Stimulated activated CD4-positive, alpha-beta T cell treated with anti-CD3 and anti-CD28 coated beads, Interleukin-4, amount 100 ng/mL, for 1 hour (primary cell): Measurements from ENCODE around the gene CIROP.

Source experiments
- DNase-seq: peaks from one replicate; pipeline ENCODE4 v3.0.0-alpha.2; 2020

Gene CIROP

DNA sequence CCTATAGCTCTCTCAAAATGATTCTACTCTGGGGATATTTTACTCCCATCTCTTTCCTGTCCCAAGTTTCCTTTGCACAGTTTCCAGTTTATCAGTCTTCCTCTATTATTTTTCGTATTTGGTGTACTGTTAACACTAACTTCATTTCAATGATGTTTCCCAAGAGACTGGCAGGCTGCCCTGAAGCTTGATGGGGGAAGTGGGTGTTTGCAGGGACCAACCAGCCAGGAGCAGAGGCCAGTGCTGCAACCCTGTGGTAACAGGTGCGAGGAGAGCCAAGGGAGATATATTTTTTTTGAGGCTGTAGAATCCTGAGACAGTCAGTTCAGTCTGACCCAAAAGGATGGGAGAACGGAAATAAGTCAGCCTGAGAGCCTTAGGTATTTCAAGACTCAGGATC, 26.1 kb upstream of the CIROP start:
- no peak for DNase-seq

DNA sequence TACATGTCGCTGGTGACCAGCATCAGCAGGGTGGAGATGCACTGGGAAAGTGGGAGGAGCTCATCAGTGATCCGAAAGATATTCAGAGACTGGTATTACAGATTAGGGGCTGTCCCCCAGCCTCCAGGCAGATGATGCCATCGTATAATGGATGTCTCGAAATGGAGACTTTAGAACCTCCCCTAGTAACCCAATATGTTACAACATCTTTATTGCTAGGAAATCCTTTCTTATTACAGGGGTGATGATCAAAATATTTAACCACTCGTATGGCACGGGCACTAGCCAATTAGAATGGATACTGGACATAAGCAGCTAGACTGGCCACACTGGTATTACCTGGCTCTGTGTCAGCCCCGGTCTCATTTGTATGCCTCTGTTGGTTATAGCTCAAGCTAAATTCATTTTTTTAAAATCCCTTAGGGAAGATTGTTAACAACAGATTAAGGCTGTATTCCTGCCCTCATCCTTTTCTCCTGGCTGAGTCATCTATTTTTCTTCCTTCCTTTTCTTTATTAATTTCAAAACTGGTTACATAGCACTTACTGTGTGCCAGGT, 25.0 kb upstream of the CIROP start:
- DNase-seq = no peak

DNA sequence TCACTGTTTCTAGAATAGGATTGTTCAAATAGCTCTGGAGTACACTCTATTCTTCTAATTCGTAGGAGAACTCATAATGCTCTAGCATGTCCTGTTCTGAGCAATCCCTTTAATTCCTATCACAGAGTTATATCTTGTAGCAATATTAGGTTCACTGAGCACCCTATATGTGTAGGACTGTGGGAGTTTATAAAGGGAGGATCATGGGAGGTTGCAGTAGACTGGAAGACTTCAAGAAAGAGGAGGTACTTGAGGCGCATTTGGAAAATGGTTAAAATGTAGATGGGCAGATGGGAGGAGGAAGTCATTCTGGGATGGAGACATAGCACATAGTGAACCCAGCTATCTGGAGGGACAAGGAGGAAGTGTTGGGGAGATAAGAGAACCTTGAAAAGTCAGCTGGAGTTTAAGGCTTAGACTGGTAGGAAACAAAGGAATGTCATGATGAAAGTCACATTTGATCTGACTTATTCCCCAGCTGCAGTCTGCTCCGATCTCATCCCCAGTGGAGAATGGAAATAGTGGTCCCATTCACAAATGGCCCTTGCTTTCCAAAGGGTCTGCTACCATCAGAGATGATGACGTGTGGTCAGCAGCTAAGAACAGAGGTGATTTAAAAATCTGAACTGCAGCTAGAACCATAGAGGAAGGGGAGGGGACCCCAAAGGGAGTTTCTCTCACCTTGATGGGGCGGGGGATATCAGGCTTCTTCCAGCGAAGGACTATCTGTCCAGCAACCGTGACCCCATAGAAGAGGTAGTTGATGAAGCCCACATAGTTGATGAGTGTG, 24.4 kb upstream of the CIROP start:
- no peak for DNase-seq

DNA sequence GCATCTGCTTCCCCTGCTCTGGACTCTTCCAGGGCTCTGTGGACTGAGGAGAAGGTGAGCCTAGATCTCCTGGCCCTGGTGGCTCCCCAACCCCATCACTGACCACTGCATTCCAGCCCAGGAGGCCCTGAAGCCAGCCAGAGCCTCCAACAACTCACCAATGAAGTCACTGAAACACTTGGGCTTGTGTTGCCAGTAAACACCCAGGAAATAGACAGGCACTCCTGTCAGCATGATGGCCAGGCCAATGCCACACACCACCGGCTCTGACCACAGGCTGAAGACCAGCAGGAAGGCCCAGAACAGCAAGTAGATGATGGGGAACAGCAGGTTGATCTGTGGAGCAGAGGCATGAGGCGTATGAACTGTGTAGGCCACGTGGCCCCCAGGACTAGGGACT, 23.1 kb upstream of the CIROP start:
- DNase-seq = no peak

DNA sequence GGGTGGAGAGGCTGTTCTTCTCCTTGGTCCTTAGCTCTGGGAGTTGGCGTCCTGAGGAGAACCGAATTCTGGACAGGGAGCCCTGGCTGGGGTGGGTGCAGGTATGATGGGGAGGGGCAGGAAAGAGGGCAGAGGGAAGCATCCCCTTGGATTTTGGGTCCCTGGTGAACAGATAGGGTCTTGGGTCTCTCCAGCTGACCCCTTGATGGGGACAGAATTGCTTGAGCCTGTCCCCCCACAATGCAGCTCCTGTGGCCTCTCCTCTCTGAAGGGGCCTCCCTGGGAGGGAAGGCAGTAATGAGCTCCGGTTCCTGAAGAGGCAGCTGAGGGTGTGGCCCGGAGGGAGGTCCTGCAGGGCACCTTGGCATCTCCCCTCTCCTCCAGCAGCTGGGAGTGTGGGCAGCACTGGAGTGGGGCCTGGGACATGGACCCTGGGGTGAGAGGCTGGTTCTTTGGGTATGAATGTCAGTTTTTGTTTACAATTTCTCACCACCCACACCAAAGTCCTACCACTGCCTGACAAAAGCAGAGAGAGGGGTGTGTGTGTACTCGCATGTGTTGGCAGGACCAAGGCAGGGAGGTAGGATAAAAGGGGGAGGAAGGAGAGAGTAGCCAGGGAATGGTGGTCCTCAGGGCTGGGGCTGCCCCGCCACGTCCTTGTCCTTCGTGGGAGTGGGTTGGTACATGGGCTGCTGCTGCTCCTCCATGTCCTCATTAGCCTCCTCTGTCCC, 21.9 kb upstream of the CIROP start:
- DNase-seq = no peak

DNA sequence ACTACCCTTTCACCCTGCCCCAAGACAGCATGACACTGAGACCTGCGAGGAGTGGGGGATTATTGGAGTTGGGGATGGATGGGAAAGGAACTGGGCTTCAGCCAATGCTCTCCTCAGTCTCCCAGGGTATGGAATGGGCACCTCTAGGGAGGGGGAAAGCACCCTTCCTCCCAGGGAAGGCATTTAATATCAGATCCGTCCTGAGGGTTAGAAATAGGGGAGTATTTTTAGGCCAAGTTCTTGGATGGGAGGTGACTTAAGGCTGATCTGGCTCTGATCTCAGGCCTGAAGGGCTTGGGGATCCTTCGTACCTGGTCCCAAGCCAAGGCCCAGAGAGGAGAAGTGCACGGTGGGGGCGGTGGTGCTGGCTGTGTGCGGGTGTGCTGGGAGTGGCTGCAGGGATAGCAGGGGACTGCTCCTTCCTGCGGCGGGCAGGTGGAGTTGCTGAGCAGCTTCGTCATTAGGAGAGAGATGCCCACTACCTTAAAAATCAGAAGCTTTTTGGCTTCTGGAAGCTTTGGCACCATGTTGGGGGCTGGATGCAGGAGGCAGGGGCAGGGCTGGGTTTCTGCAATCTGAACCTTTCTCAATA, 21.2 kb upstream of the CIROP start:
- no peak for DNase-seq

GRCh38 chr14:23125011-23125410, 20.2 kb upstream of the CIROP start:
- no peak for DNase-seq

GRCh38 chr14:23124337-23124954, 19.7 kb upstream of the CIROP start:
- DNase-seq = no peak

DNA sequence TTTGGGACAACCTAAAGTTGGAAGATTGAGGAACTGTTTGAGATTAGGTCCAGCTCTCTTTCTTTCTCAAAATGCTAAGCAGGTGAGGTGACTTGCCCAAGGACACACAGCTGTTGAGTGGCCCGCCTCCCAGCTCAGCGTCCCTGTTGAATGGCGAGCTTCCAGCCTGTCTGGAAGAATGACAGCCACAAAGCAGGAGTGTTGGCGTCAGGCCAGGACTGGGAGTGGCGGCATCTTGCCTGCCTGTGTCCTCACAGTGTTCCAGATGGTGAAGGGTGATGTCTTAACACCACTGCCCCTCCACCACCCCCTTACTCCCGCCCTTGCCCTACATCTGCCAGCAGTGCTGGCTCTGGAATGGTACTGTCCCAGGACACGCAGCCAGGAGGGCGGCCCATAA, 18.6 kb upstream of the CIROP start:
- DNase-seq = no peak

GRCh38 chr14:23122086-23122485, 17.3 kb upstream of the CIROP start:
- no peak for DNase-seq

DNA sequence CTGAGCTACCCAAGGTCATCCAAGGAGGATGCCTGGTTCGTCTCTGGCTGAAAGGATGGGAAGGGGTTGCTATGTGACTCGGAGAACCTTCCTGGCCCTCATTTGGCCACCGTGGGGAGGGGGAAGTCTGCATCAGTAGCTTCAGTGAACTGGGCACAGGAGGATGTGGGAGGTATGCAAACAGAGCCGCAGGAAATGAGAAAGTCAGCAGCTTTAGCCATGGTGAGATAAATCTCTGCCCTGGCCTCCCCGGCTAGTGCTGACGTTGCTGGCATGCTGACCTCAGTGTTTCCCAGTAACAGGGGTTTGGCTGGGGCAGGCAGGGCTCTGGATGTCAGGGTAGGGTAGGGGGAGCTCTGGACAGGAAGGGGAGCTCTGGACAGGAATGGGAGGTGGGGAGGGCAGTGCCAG, 16.6 kb upstream of the CIROP start:
- no peak for DNase-seq

- DNase-seq = peak; percentile 74
Observed at GRCh38 chr14:23120541-23121251, 15.9 kb upstream of the CIROP start.

- DNase-seq = no peak
Observed at GRCh38 chr14:23119363-23120327, 14.9 kb upstream of the CIROP start.

DNA sequence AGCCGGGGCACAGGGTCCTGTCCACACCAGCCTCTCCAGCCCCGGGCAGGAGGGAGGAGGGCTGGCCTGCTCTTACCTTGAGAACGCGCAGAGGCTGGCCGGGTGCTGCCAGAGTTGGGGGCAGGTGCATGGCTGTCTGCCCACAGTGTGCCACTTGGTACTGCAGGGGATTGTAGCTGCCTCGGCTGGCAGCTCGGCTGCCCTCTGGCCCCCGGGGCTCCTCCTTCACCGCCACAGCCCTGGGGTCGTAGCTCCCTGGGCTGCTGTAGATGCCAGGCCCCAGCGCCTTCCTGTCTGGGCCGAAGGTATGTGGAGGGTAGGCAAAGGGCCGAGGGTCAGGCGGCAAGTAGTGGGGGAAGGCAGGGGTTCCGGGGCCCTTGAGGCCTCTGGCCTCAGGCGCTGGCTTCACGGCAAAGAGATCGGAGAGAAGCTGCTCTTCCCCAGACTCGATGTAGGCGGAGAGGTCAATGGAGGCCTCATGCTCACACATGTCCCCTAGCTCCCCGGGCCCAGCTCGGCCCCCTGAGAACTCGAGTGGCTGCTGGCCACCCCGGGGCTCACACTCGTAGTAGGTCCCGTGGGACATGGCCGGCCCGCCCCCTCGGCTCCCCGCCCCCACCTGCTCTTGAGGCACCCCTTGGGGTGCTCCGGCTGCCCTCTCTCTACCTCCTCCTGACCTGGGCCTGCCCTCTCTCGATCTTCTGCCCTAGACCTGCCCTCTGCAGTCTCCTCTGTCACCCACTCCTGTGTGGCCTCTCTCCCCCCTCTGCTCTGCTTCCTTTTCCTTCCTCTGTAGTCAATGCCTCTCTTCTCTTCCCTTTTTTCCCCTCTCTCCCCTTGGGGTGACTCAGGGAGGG, 13.9 kb upstream of the CIROP start, which contains the start of gene CEBPE:
TSS of gene CEBPE (minus strand) at position 750 of the 857 bp plus-strand sequence. CDS start at position 586, 164 bp downstream.
- DNase-seq = no peak

DNA sequence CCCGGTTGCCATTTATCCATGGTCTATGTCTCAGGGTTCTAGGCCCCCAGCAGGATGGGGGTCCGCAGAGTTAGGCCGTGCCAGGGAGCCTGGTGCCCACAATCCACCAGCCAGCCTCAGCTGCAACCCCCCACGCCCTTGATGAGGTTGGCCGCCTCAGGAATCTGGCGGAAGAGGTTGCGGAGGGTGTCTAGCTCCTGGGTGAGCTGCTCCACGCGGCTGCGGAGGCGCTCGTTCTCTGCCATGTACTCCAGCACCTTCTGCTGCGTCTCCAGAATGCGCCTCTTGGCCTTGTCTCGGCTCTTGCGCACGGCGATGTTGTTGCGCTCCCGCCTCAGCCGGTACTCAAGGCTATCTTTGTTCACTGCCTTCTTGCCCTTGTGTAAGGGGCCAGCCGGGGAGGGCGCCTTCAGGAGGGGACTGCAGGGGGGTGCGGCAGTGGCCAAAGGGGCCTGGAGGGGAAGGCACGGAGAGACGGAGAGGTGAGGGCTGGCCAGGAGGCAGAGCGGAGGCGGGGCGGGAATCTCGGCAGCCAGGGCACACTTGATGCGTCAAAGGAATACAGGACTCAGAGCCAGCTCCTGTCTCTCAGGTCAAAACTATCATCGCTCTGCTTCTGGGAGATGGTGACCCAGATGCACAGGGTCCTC, 12.7 kb upstream of the CIROP start:
- DNase-seq = no peak

DNA sequence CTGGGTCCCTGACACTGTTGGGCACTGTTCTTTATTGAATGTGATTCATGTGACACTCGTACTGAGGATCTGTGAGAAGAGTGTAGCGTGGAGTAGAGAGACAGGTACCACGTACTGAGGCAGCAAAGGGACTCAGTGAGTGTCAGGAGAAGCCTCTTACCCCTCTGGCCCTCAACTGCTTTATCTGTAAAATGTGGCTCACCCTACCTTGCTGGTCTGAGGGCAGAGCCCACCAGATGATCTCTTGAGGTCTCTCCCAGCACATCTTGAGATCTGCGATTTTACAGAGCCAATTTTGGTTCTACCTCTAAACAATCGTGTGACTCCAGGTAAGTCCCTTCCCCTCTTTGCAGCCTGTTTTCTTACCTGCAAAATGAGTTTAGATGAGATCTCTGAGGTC, 11.1 kb upstream of the CIROP start:
- DNase-seq = no peak

- no peak for DNase-seq
Observed at GRCh38 chr14:23115039-23115731, 10.4 kb upstream of the CIROP start.

DNA sequence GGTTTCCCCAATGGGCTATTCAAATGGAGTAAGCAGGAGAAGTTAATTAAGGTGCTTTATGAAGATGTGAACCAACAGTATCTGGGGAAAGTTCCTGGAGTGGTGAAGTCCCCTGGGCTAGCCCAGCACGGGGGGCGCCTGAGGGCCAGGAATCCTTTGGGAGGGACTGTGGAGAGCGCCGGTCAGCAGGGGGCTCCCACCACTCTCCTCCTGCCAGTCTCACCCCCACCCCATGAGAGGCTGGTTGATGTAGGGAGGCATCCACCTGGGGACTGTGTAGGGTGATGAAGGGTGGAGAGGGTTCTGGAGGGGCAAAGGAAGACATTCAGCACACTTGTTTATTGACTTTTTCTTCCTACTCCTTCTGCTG, 9.9 kb upstream of the CIROP start:
- no peak for DNase-seq

DNA sequence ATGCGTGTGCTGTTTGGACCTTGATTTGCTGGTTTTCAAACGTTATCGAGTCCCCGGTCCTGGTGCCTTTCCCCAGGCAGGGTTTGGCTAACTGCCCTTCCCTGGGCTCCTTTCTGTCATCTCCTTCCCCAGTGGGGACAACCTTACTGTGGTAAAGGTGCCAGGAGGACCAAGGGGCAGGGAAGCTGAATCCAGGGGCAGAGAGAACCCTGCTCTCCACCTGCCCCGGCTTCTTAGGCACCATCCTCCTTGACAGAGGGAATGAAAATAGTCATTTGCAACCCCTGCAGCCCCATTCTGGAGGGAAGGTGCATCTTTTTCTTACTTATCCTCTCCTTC, 9.3 kb upstream of the CIROP start:
- DNase-seq = no peak
